HepG2 (cell line): ENCODE data around the gene GJA8. TPM values are rescaled to one million over a fixed set of nuclear protein-coding genes. Genes with fewer than 3 reads are reported as not detected.

Experiments
- ATAC-seq: fragments of 200-7000 bp; cut with Tn5 transposase; 3 replicates; pipeline ENCODE4 v1.9.1; 2020; ENCODE audit warnings: mild to moderate bottlenecking, moderate library complexity
- BruUV-seq: library from RNA; stranded (reverse); fragments of 400-500 nt; replicated peaks from 2 replicates; lab custom pipeline; 2021; lab: Mats Ljungman, UMichigan
- CTCF ChIA-PET: fragments of 300-600 bp; formaldehyde crosslinking; extraction: SDS; loops from one replicate; lab custom pipeline; 2021; ENCODE audit warnings: low total read pairs, inconsistent platforms, low intra/inter-chr PET ratio; lab: Yijun Ruan, JAX
- POLR2A ChIA-PET: fragments of 350-600 bp; sonication (Branson Sonifier 250); formaldehyde crosslinking; loops from one replicate; lab custom pipeline; 2020; ENCODE audit warnings: antibody characterized with exemption, inconsistent platforms; lab: Yijun Ruan, JAX
- DNase-seq: peaks from one replicate; pipeline ENCODE4 v3.0.0-alpha.2; 2015; ENCODE audit warnings: low spot score
- FAIRE-seq: peaks from 3 replicates; lab custom pipeline; 2011; peaks lifted over from hg19 to GRCh38; lab: Jason Lieb, UNC
- H2AFZ ChIP-seq: one replicate; pipeline ENCODE4 v1.6.1; 2011; ENCODE audit warnings: low read length, inconsistent platforms
- H3K27ac ChIP-seq: fragments of 300-600 bp; 3 replicates; pipeline ENCODE4 v1.8.0; 2011; ENCODE audit warnings: mixed run types, mild to moderate bottlenecking, mixed read lengths, low read length, inconsistent platforms; ENCODE audit not compliant: insufficient read depth; ENCODE audit errors: extremely low read length
- H3K27me3 ChIP-seq, 2 experiments: fragments of 200-600 bp in 1 of 2; 2 replicates in 1 of 2; 3 replicates in 1 of 2; pipeline versions ENCODE4 v1.6.0 to v1.8.0; 2011; ENCODE audit warnings: low read length in 2 of 2, mild to moderate bottlenecking in 2 of 2, moderate library complexity in 2 of 2, inconsistent platforms in 1 of 2; ENCODE audit not compliant: insufficient read depth in 2 of 2, control insufficient read depth in 1 of 2
- H3K36me3 ChIP-seq, 2 experiments: fragments of 200-600 bp in 1 of 2; replicated peaks in 1 of 2; 2 replicates in 1 of 2; 3 replicates in 1 of 2; pipeline versions ENCODE4 v1.5.1 to v1.8.0; 2011; ENCODE audit warnings: low read length in 2 of 2, inconsistent platforms in 1 of 2; ENCODE audit not compliant: insufficient read depth in 2 of 2, control insufficient read depth in 1 of 2
- H3K4me1 ChIP-seq: 2 replicates; pipeline ENCODE4 v1.5.1; 2012; ENCODE audit warnings: low read length, inconsistent platforms; ENCODE audit not compliant: insufficient read depth
- H3K4me2 ChIP-seq: 2 replicates; pipeline ENCODE4 v1.6.0; 2011; ENCODE audit warnings: low read depth, low read length, inconsistent platforms
- H3K4me3 ChIP-seq, 3 experiments: fragments of 200-600 bp in 1 of 3; sonication (generic), shearing (Covaris generic) in 1 of 3; replicated peaks in 1 of 3; 2 replicates each; pipeline ENCODE4 v1.5.1; 2011 to 2016; ENCODE audit warnings: low read length in 3 of 3, inconsistent platforms in 2 of 3, low read depth in 2 of 3, mild to moderate bottlenecking in 2 of 3, control low read depth in 1 of 3, mixed read lengths in 1 of 3; ENCODE audit not compliant: insufficient read depth in 1 of 3
- H3K79me2 ChIP-seq: one replicate; pipeline ENCODE4 v1.6.1; 2011; ENCODE audit warnings: low read length, inconsistent platforms; ENCODE audit not compliant: insufficient read depth
- H3K9ac ChIP-seq: 2 replicates; pipeline ENCODE4 v1.6.0; 2011; ENCODE audit warnings: mild to moderate bottlenecking, low read depth, low read length, inconsistent platforms; ENCODE audit not compliant: insufficient read depth
- H3K9me3 ChIP-seq: 2 replicates; pipeline ENCODE4 v1.5.1; 2012; ENCODE audit warnings: mild to moderate bottlenecking, low read length
- H4K20me1 ChIP-seq: 2 replicates; pipeline ENCODE4 v1.6.0; 2011; ENCODE audit warnings: inconsistent platforms, mild to moderate bottlenecking, low read length, moderate library complexity; ENCODE audit not compliant: insufficient read depth
- AKAP8 ChIP-seq: sonication (generic); formaldehyde crosslinking; IDR thresholded peaks from 2 replicates; pipeline ENCODE4 v1.5.1; 2020; ENCODE audit warnings: mild to moderate bottlenecking, missing genetic modification reagents
- ARNT2 ChIP-seq: sonication (generic); formaldehyde crosslinking; IDR thresholded peaks from 2 replicates; pipeline ENCODE4 v1.8.0; 2022; ENCODE audit warnings: mild to moderate bottlenecking, low read depth, missing genetic modification reagents, moderate library complexity
- ATF2 ChIP-seq: sonication (generic); formaldehyde crosslinking; IDR thresholded peaks from 2 replicates; pipeline ENCODE4 v1.4.0; 2020; ENCODE audit warnings: missing genetic modification reagents
- CEBPB ChIP-seq: IDR thresholded peaks from 2 replicates; pipeline ENCODE4 v1.6.1; 2011; ENCODE audit warnings: low read depth, low read length, improper control_type of control experiment, borderline replicate concordance
- CERS6 ChIP-seq: sonication (generic); formaldehyde crosslinking; IDR thresholded peaks from 2 replicates; pipeline ENCODE4 v1.5.0; 2020; ENCODE audit warnings: missing genetic modification reagents
- CREBL2 ChIP-seq: sonication (generic); formaldehyde crosslinking; IDR thresholded peaks from 2 replicates; pipeline ENCODE4 v1.8.1; 2023; ENCODE audit warnings: missing genetic modification reagents, mild to moderate bottlenecking, borderline replicate concordance
- GABPB1 ChIP-seq: IDR thresholded peaks from 2 replicates; pipeline ENCODE4 v1.6.1; 2016; ENCODE audit warnings: mild to moderate bottlenecking, missing genetic modification reagents, moderate library complexity, missing compliant biosample characterization
- HOXA9 ChIP-seq: sonication (generic); formaldehyde crosslinking; IDR thresholded peaks from 2 replicates; pipeline ENCODE4 v1.8.1; 2022; ENCODE audit warnings: missing genetic modification reagents, mild to moderate bottlenecking, moderate library complexity, borderline replicate concordance
- MBD4 ChIP-seq: IDR thresholded peaks from 2 replicates; pipeline ENCODE4 v1.6.1; 2012; ENCODE audit warnings: low read length, inconsistent platforms, borderline replicate concordance
- PHF21A ChIP-seq: sonication (generic); formaldehyde crosslinking; IDR thresholded peaks from 2 replicates; pipeline ENCODE4 v1.5.0; 2020; ENCODE audit warnings: mild to moderate bottlenecking, missing genetic modification reagents
- RARA ChIP-seq: IDR thresholded peaks from 2 replicates; pipeline ENCODE4 v1.6.1; 2016; ENCODE audit warnings: missing genetic modification reagents, missing compliant biosample characterization
- SCMH1 ChIP-seq: sonication (generic); formaldehyde crosslinking; IDR thresholded peaks from 2 replicates; pipeline ENCODE4 v1.9.0; 2021; ENCODE audit warnings: missing genetic modification reagents, mild to moderate bottlenecking, borderline replicate concordance
- TEAD3 ChIP-seq: optimal IDR thresholded peaks from 2 replicates; pipeline ENCODE3; 2016; ENCODE audit warnings: borderline replicate concordance
- TEF ChIP-seq: sonication (generic); formaldehyde crosslinking; IDR thresholded peaks from 2 replicates; pipeline ENCODE4 v1.5.0; 2020; ENCODE audit warnings: missing genetic modification reagents
- YEATS4 ChIP-seq: sonication (generic); formaldehyde crosslinking; IDR thresholded peaks from 2 replicates; pipeline ENCODE4 v1.4.0; 2020; ENCODE audit warnings: missing genetic modification reagents, borderline replicate concordance
- ZNF101 ChIP-seq: sonication (generic); formaldehyde crosslinking; IDR thresholded peaks from 2 replicates; pipeline ENCODE4 v1.4.0; 2020; ENCODE audit warnings: mild to moderate bottlenecking, low read depth, missing genetic modification reagents, borderline replicate concordance
- ZNF510 ChIP-seq: sonication (generic); formaldehyde crosslinking; IDR thresholded peaks from 2 replicates; pipeline ENCODE4 v1.4.0; 2020; ENCODE audit warnings: low read depth, mild to moderate bottlenecking, missing genetic modification reagents
- ZNF572 ChIP-seq: sonication (generic); formaldehyde crosslinking; IDR thresholded peaks from 2 replicates; pipeline ENCODE4 v1.5.1; 2020; ENCODE audit warnings: mild to moderate bottlenecking, missing genetic modification reagents
- ZNF781 ChIP-seq: sonication (generic); formaldehyde crosslinking; IDR thresholded peaks from 2 replicates; pipeline ENCODE4 v1.5.1; 2020; ENCODE audit warnings: borderline replicate concordance, mild to moderate bottlenecking, missing genetic modification reagents; ENCODE audit errors: not compliant biosample characterization
- WGBS: methylation state at CpG from one replicate; pipeline ENCODE4 v1.1.6; 2017; ENCODE audit warnings: low lambda C conversion rate; 5-methylcytosine and 5-hydroxymethylcytosine counted together
- in situ Hi-C: cut with HindIII; loops from 2 replicates; pipeline ENCODE4 v1.10.0; 2017; ENCODE audit warnings: low pct_unique_long_range_greater_than_20kb; ENCODE audit not compliant: extremely low pct_ligation_motif_present
- intact Hi-C: fragments of 100-400 bp; cut with micrococcal nuclease; formaldehyde crosslinking; loops from one replicate; pipeline ENCODE4 v1.10.0; 2022; ENCODE audit not compliant: unreplicated experiment
- polyA plus RNA-seq, 8 experiments: library from polyadenylated mRNA; depleted of rRNA in 3 of 8; stranded (reverse) in 7 of 8; unstranded in 1 of 8; fragments of >200 nt; fragmentation: Illumina TruSeq in 4 of 8; extraction: Trizol in 4 of 8; gene quantifications; 2 replicates each; pipeline versions ENCODE4 v1.2.1 to v1.2.3, GENCODE V29; 2011 to 2016; ENCODE audit warnings: low read depth in 4 of 8, missing spikeins in 1 of 8, mixed read lengths in 1 of 8; ENCODE audit not compliant: insufficient read depth in 1 of 8
- total RNA-seq, 5 experiments: library from RNA; depleted of rRNA; stranded (reverse); fragments of >200 nt; fragmentation: Illumina TruSeq; extraction: Trizol; gene quantifications; 2 replicates each; pipeline ENCODE4 v1.2.3, GENCODE V29; 2016; ENCODE audit warnings: low read depth in 1 of 5

Gene GJA8
- total and polyA plus RNA-seq, 2 of the 13 experiments (the other 11 are each of a cell fraction or from before 2014, with no cell fraction given) = not detected

GRCh38 chr1:147895123-147895522 lies 7.5 kb upstream of the GJA8 start:
- Histone ChIP-seq H3K4me3 (no peak overlapping the region), H3K79me2 (no peaks in the 10 kb centered on the region), H3K36me3 (no peaks in the 10 kb centered on the region), H3K4me2 (no peak overlapping the region)
- FAIRE-seq (no peak), ATAC-seq (no peak)
- in situ Hi-C loops = loop anchor here (10.0 kb wide), 1 partner anchor 400 kb away; no protein-coding TSS in a partner anchor
- no peak for TF ChIP-seq CEBPB
- no peak for TF ChIP-seq HOXA9 (CRISPR knock-in tag)
- no peak for TF ChIP-seq ZNF510
- TF ChIP-seq GABPB1 (CRISPR knock-in tag) = no peak
- no peak for TF ChIP-seq CERS6
- TF ChIP-seq ARNT2 (CRISPR knock-in tag) = no peak
- TF ChIP-seq SCMH1 (CRISPR knock-in tag) = no peak
- TF ChIP-seq TEAD3 (CRISPR knock-in tag) = no peak
- no peak for TF ChIP-seq ZNF101 (CRISPR knock-in tag)
- TF ChIP-seq MBD4 = no peak
- TF ChIP-seq YEATS4 = no peak
- no peak for TF ChIP-seq PHF21A (CRISPR knock-in tag)
- TF ChIP-seq CREBL2 (CRISPR knock-in tag) = no peak
- TF ChIP-seq RARA (CRISPR knock-in tag) = no peak
- no peak for TF ChIP-seq AKAP8
- TF ChIP-seq ZNF572 (CRISPR knock-in tag) = no peak
- TF ChIP-seq ZNF781 = no peak
- no peak for TF ChIP-seq TEF (CRISPR knock-in tag)
- no peak for TF ChIP-seq ATF2 (CRISPR knock-in tag)
- TF ChIP-seq, all 625 proteins: peak for 0
- Histone ChIP-seq H3K9ac (no peak overlapping the region), H3K9me3 (no peaks in the 10 kb centered on the region), H3K27me3 (no peaks in the 10 kb centered on the region; a peak in 1 of 5 replicates), H3K4me1 (no peaks in the 10 kb centered on the region), H2AFZ (no peak overlapping the region), H4K20me1 (no peaks in the 10 kb centered on the region), H3K27ac (no peak overlapping the region)
- BruUV-seq = no TSS peak
- WGBS = 9% methylated on average over 4 of the region's 4 CpGs
- DNase-seq = no peak
- ChIA-PET POLR2A (interaction anchor here (0.7 kb wide), 1 partner anchor 371 kb away, joined by 3 read pairs; no protein-coding TSS in a partner anchor), CTCF (no interaction called here)
- intact Hi-C loops = loop anchor here (10.0 kb wide), 1 partner anchor 400 kb away; no protein-coding TSS in a partner anchor
